Panc1 (cell line): ENCODE results near the gene CPM. TPM values are rescaled to one million over a fixed set of nuclear protein-coding genes. Genes with fewer than 3 reads are reported as not detected.

ENCODE experiments used
- ATAC-seq: fragments of 200-7000 bp; cut with Tn5 transposase; 2 replicates; pipeline ENCODE4 v1.9.1; 2020; ENCODE audit warnings: mild to moderate bottlenecking, moderate library complexity
- BruUV-seq: library from RNA; stranded (reverse); fragments of 400-500 nt; replicated peaks from 2 replicates; lab custom pipeline; 2021; lab: Mats Ljungman, UMichigan
- CTCF ChIA-PET: fragments of 300-600 bp; sonication (Branson Sonifier 250); formaldehyde crosslinking; loops from one replicate; lab custom pipeline; 2022; ENCODE audit warnings: antibody characterized with exemption; lab: Charles Lee
- POLR2A ChIA-PET: fragments of 300-600 bp; sonication (Branson Sonifier 250); formaldehyde crosslinking; loops from one replicate; lab custom pipeline; 2022; ENCODE audit warnings: antibody characterized with exemption; lab: Charles Lee
- DNase-seq: peaks from one replicate; pipeline ENCODE4 v3.0.0-alpha.2; 2010; ENCODE audit warnings: low read depth, low spot score
- H3K27ac ChIP-seq: 2 replicates; pipeline ENCODE4 v1.5.1; 2011; ENCODE audit warnings: mild to moderate bottlenecking, low read length, inconsistent platforms
- H3K27me3 ChIP-seq: fragments of 200-500 bp; sonication (Bioruptor generic); 2 replicates; pipeline ENCODE4 v1.6.0; 2014; ENCODE audit warnings: low read length, inconsistent platforms; ENCODE audit not compliant: control insufficient read depth, insufficient read depth
- H3K36me3 ChIP-seq: fragments of 200-500 bp; sonication (Bioruptor generic); 2 replicates; pipeline ENCODE4 v1.5.1; 2014; ENCODE audit warnings: inconsistent platforms, mild to moderate bottlenecking, low read length, moderate library complexity; ENCODE audit not compliant: control insufficient read depth, insufficient read depth
- H3K4me1 ChIP-seq: 2 replicates; pipeline ENCODE4 v1.5.1; 2011; ENCODE audit warnings: inconsistent platforms, mild to moderate bottlenecking, low read length, moderate library complexity; ENCODE audit not compliant: control insufficient read depth, insufficient read depth
- H3K4me3 ChIP-seq, 2 experiments: 2 replicates each; pipeline ENCODE4 v1.5.1; 2011 to 2012; ENCODE audit warnings: low read depth in 2 of 2, low read length in 2 of 2, mild to moderate bottlenecking in 2 of 2, inconsistent platforms in 1 of 2, moderate library complexity in 1 of 2
- H3K9me3 ChIP-seq: fragments of 200-500 bp; sonication (Bioruptor generic); 2 replicates; pipeline ENCODE4 v1.5.1; 2014; ENCODE audit warnings: low read depth, mild to moderate bottlenecking, inconsistent platforms, low read length, moderate library complexity; ENCODE audit not compliant: control insufficient read depth, insufficient read depth
- POLR2AphosphoS5 ChIP-seq: IDR thresholded peaks from 2 replicates; pipeline ENCODE4 v1.6.1; 2012; ENCODE audit warnings: mild to moderate bottlenecking, low read depth, low read length, moderate library complexity
- SIN3A ChIP-seq: IDR thresholded peaks from 2 replicates; pipeline ENCODE4 v1.6.1; 2012; ENCODE audit warnings: low read depth, mild to moderate bottlenecking, low read length, moderate library complexity, borderline replicate concordance; ENCODE audit not compliant: insufficient read depth
- TCF7L2 ChIP-seq: IDR thresholded peaks from 2 replicates; pipeline ENCODE4 v1.6.1; 2011; ENCODE audit warnings: mild to moderate bottlenecking, low read depth, low read length, inconsistent platforms
- in situ Hi-C: cut with HindIII; loops from 2 replicates; pipeline ENCODE4 v1.10.0; 2016; ENCODE audit warnings: low sequenced_read_pairs, low pct_unique_long_range_greater_than_20kb
- intact Hi-C: fragments of 100-400 bp; cut with micrococcal nuclease; formaldehyde crosslinking; loops from one replicate; pipeline ENCODE4 v1.10.0; 2022; ENCODE audit not compliant: unreplicated experiment
- total RNA-seq: library from RNA; stranded (reverse); gene quantifications from one replicate; pipeline ENCODE4 v1.2.1, GENCODE V29; 2021; ENCODE audit not compliant: unreplicated experiment
- TF ChIP-seq, protein P1 (sequence below): fragments of 450-650 bp; IDR thresholded peaks from 2 replicates; pipeline ENCODE4 v1.5.1; 2017; ENCODE audit warnings: mild to moderate bottlenecking
- TF ChIP-seq, protein P2 (sequence below), 2 experiments: IDR thresholded peaks; 2 replicates each; pipeline ENCODE4 v1.6.1; 2011 to 2012; ENCODE audit warnings: low read depth in 2 of 2, control low read depth in 1 of 2, low read length in 1 of 2, mild to moderate bottlenecking in 1 of 2, moderate library complexity in 1 of 2; ENCODE audit not compliant: insufficient read depth in 1 of 2

The CPM gene
- total RNA-seq, 1 experiment from 2014 or later: 11.2 TPM

DNA sequence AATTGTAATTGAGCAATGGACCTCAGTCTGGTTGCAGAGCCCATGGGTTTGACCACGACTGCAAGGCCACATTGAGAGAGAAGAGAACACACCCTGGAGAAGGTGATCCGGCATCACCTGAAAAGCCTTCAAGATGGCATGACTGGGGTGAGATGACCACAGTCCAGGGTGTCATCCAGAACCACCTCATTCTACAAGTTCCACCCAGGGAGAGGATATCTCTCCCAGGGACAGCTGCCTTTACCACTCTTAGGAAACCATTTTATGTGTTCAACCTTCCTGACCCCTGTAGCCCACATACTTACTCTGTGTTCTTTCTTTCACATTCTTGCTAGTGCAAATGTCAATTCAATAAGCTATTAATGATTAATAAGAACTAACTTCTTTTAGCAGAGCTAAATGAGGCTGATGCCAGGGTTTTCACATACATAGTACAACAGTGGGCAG lies 43.4 kb upstream of the CPM start:
- Histone ChIP-seq H3K27me3 (no peaks in the 10 kb centered on the region), H3K36me3 (no peaks in the 10 kb centered on the region), H3K27ac (no peak overlapping the region), H3K4me1 (no peaks in the 10 kb centered on the region), H3K9me3 (no peaks in the 10 kb centered on the region), H3K4me3 (no peak overlapping the region)
- ChIA-PET POLR2A (interaction anchor here (0.6 kb wide), 1 partner anchor 31 kb away, joined by 4 read pairs; no protein-coding TSS in a partner anchor), CTCF (no interaction called here)
- in situ Hi-C loops: no loop called here
- ATAC-seq (no peak), DNase-seq (no peak)
- intact Hi-C loops: no loop called here
- BruUV-seq: no TSS peak
- TF ChIP-seq POLR2AphosphoS5 (no peak), SIN3A (no peak), TCF7L2 (no peak)
- TF ChIP-seq, protein P1, sequence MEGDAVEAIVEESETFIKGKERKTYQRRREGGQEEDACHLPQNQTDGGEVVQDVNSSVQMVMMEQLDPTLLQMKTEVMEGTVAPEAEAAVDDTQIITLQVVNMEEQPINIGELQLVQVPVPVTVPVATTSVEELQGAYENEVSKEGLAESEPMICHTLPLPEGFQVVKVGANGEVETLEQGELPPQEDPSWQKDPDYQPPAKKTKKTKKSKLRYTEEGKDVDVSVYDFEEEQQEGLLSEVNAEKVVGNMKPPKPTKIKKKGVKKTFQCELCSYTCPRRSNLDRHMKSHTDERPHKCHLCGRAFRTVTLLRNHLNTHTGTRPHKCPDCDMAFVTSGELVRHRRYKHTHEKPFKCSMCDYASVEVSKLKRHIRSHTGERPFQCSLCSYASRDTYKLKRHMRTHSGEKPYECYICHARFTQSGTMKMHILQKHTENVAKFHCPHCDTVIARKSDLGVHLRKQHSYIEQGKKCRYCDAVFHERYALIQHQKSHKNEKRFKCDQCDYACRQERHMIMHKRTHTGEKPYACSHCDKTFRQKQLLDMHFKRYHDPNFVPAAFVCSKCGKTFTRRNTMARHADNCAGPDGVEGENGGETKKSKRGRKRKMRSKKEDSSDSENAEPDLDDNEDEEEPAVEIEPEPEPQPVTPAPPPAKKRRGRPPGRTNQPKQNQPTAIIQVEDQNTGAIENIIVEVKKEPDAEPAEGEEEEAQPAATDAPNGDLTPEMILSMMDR: no peak

DNA sequence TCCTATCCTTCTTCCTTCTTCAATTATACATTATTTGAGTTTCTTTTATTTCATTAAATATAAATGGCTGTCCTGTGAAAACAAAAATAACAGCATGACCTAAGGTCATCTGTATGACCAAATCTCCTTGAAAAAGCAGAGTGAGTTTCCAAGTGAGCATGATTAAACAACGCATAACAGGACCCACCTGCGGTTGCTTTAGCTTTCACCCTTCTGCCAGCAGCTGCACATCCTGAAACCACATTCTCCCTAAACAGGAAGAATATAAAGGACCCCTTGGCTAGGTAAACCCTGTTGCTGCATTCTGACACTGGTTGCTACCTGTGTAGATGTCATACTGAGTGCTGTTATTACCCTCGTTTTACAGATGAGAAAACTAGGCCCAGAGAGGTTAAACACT lies 42.8 kb upstream of the CPM start:
- H3K27ac ChIP-seq: no peak overlapping the region
- ChIA-PET POLR2A (no interaction called here), CTCF (no interaction called here)
- ATAC-seq (no peak), DNase-seq (no peak)
- intact Hi-C loops (no loop called here), in situ Hi-C loops (no loop called here)
- no peaks in the 10 kb centered on the region for H3K27me3 ChIP-seq
- no peaks in the 10 kb centered on the region for H3K36me3 ChIP-seq
- no TSS peak for BruUV-seq
- TF ChIP-seq, protein P1: no peak
- TF ChIP-seq, protein P2, sequence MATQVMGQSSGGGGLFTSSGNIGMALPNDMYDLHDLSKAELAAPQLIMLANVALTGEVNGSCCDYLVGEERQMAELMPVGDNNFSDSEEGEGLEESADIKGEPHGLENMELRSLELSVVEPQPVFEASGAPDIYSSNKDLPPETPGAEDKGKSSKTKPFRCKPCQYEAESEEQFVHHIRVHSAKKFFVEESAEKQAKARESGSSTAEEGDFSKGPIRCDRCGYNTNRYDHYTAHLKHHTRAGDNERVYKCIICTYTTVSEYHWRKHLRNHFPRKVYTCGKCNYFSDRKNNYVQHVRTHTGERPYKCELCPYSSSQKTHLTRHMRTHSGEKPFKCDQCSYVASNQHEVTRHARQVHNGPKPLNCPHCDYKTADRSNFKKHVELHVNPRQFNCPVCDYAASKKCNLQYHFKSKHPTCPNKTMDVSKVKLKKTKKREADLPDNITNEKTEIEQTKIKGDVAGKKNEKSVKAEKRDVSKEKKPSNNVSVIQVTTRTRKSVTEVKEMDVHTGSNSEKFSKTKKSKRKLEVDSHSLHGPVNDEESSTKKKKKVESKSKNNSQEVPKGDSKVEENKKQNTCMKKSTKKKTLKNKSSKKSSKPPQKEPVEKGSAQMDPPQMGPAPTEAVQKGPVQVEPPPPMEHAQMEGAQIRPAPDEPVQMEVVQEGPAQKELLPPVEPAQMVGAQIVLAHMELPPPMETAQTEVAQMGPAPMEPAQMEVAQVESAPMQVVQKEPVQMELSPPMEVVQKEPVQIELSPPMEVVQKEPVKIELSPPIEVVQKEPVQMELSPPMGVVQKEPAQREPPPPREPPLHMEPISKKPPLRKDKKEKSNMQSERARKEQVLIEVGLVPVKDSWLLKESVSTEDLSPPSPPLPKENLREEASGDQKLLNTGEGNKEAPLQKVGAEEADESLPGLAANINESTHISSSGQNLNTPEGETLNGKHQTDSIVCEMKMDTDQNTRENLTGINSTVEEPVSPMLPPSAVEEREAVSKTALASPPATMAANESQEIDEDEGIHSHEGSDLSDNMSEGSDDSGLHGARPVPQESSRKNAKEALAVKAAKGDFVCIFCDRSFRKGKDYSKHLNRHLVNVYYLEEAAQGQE (IDR thresholded peaks at IDR 0.05; ENCODE audit: insufficient read depth in 1 of 2, low read depth in 2 of 2, low read length in 1 of 2): no peak
- TF ChIP-seq TCF7L2 (no peak), POLR2AphosphoS5 (no peak)
- H3K4me1 ChIP-seq: no peaks in the 10 kb centered on the region
- no peak overlapping the region for H3K4me3 ChIP-seq
- no peaks in the 10 kb centered on the region for H3K9me3 ChIP-seq
